CD4-positive, alpha-beta memory T cell (primary cell): ENCODE results near the gene C2orf49. TPM values are rescaled to one million over a fixed set of nuclear protein-coding genes. Genes with fewer than 3 reads are reported as not detected.
A peak's percentile ranks its signal among the peaks of the same experiment; 100 is the strongest.

Experiments
- CTCF ChIA-PET: fragments of 350-600 bp; sonication (Branson Sonifier 250); formaldehyde crosslinking; loops from one replicate; lab custom pipeline; 2021; ENCODE audit warnings: inconsistent platforms; ENCODE audit not compliant: partially characterized antibody; lab: Charles Lee
- POLR2A ChIA-PET: fragments of 350-600 bp; sonication (Branson Sonifier 250); formaldehyde crosslinking; loops from one replicate; lab custom pipeline; 2021; ENCODE audit not compliant: partially characterized antibody; lab: Charles Lee
- DNase-seq, 5 donors: peaks; one replicate each; pipeline versions ENCODE4 v3.0.0 to v3.0.0-alpha.2; 2020 to 2022; ENCODE audit warnings: mixed read lengths in 1 of 5
- H3K27ac ChIP-seq: one replicate; pipeline ENCODE4 v1.7.0; 2013; ENCODE audit warnings: low read depth, low read length
- H3K27me3 ChIP-seq: 2 replicates; pipeline ENCODE4 v1.7.0; 2013; ENCODE audit warnings: mild to moderate bottlenecking, low read length, moderate library complexity; ENCODE audit not compliant: insufficient read depth
- H3K36me3 ChIP-seq: 2 replicates; pipeline ENCODE4 v1.7.0; 2013; ENCODE audit warnings: mild to moderate bottlenecking, low read length, moderate library complexity; ENCODE audit not compliant: insufficient read depth
- H3K4me1 ChIP-seq: 2 replicates; pipeline ENCODE4 v1.7.0; 2013; ENCODE audit warnings: mild to moderate bottlenecking, low read length, moderate library complexity; ENCODE audit not compliant: insufficient read depth
- H3K4me3 ChIP-seq, 2 donors: one replicate each; pipeline ENCODE4 v1.7.0; 2013; ENCODE audit warnings: low read length in 2 of 2, mild to moderate bottlenecking in 1 of 2
- H3K9me3 ChIP-seq, 2 donors: one replicate each; pipeline ENCODE4 v1.7.0; 2013; ENCODE audit warnings: low read length in 2 of 2, control low read depth in 1 of 2; ENCODE audit not compliant: control insufficient read depth in 1 of 2
- H3K27ac Mint-ChIP-seq, 7 donors: one replicate each; pipeline ENCODE4 v1.8.0; 2020 to 2021; ENCODE audit warnings: mixed read lengths in 7 of 7, mild to moderate bottlenecking in 6 of 7, inconsistent platforms in 3 of 7, moderate library complexity in 3 of 7
- H3K27me3 Mint-ChIP-seq, 2 donors: one replicate each; pipeline ENCODE4 v1.8.0; 2020 to 2021; ENCODE audit warnings: mixed read lengths in 2 of 2
- H3K36me3 Mint-ChIP-seq, 2 donors: one replicate each; pipeline ENCODE4 v1.8.0; 2020 to 2021; ENCODE audit warnings: mixed read lengths in 2 of 2, inconsistent platforms in 1 of 2, mild to moderate bottlenecking in 1 of 2
- H3K4me1 Mint-ChIP-seq, 4 donors: one replicate each; pipeline ENCODE4 v1.8.0; 2020 to 2021; ENCODE audit warnings: mixed read lengths in 4 of 4, mild to moderate bottlenecking in 1 of 4
- H3K4me3 Mint-ChIP-seq, 8 donors: one replicate each; pipeline ENCODE4 v1.8.0; 2020 to 2021; ENCODE audit warnings: mixed read lengths in 8 of 8, mild to moderate bottlenecking in 7 of 8, moderate library complexity in 6 of 8, inconsistent platforms in 3 of 8
- H3K9me3 Mint-ChIP-seq, 8 donors: one replicate each; pipeline ENCODE4 v1.8.0; 2020 to 2021; ENCODE audit warnings: mixed read lengths in 8 of 8, mild to moderate bottlenecking in 5 of 8, inconsistent platforms in 3 of 8, moderate library complexity in 1 of 8
- intact Hi-C: fragments of 100-400 bp; cut with micrococcal nuclease; formaldehyde crosslinking; loops from one replicate; pipeline ENCODE4 v1.15.1; 2023
- polyA plus RNA-seq, 2 donors: library from polyadenylated mRNA; unstranded; fragments of 300-500 nt; fragmentation: Illumina TruSeq; gene quantifications; one replicate each; pipeline ENCODE4 v1.2.3, GENCODE V29; 2021
- total RNA-seq, 2 experiments: library from RNA; stranded (reverse); gene quantifications; one replicate each; pipeline ENCODE4 v1.2.3, GENCODE V29; 2021

The C2orf49 gene
- total and polyA plus RNA-seq, 4 experiments from 2014 or later = 8.7 to 29.9 (median 20.2) TPM

- ChIA-PET CTCF (interaction anchor here (1.0 to 1.2 kb wide), 2 partner anchors 14 to 97 kb away, joined by 3 read pairs; no protein-coding TSS in a partner anchor), POLR2A (no interaction called here)
- H3K27ac ChIP-seq = no peak overlapping the region
- H3K4me3 Mint-ChIP-seq = peak overlapping the region in 1 of 8 donors; percentile 8
- peak overlapping the region in 1 of 7 donors; percentile 62 for H3K27ac Mint-ChIP-seq
- no peaks in the 10 kb centered on the region for H3K27me3 ChIP-seq
- H3K4me3 ChIP-seq = no peak overlapping the region
- no peaks in the 10 kb centered on the region for H3K27me3 Mint-ChIP-seq
- peaks cover 33% of the 10 kb centered on the region for H3K4me1 ChIP-seq
- DNase-seq = no peak
- H3K4me1 Mint-ChIP-seq = peaks cover 24 to 50% (median 35%) of the 10 kb centered on the region in 4 donors
- peaks cover 6% of the 10 kb centered on the region for H3K36me3 ChIP-seq
- H3K36me3 Mint-ChIP-seq = peaks cover 6 to 26% of the 10 kb centered on the region in 2 donors
- intact Hi-C loops = loop anchor here (10.0 kb wide), 2 partner anchors 759 to 859 kb away; partner anchors contain the start of gene UXS1
- H3K9me3 ChIP-seq = no peaks in the 10 kb centered on the region
- no peaks in the 10 kb centered on the region for H3K9me3 Mint-ChIP-seq
Measured at GRCh38 chr2:105335469-105335868, 1.9 kb upstream of the C2orf49 start.

- intact Hi-C loops = loop anchor here (10.0 kb wide), 2 partner anchors 758 to 858 kb away; partner anchors contain the start of gene UXS1
- H3K4me3 Mint-ChIP-seq = peak overlapping the region; percentile 95 to 100 (median 99)
- ChIA-PET CTCF (no interaction called here), POLR2A (interaction anchor here (2.2 to 2.3 kb wide), 2 partner anchors 8 to 9 kb away, joined by 6 to 18 read pairs; no protein-coding TSS in a partner anchor)
- no peaks in the 10 kb centered on the region for H3K27me3 Mint-ChIP-seq
- H3K4me1 ChIP-seq = peaks cover 28% of the 10 kb centered on the region
- no peaks in the 10 kb centered on the region for H3K9me3 Mint-ChIP-seq
- peak overlapping the region; percentile 99 to 100 (median 100) for H3K27ac Mint-ChIP-seq
- peak overlapping the region; percentile 92 to 93 for H3K4me3 ChIP-seq
- H3K27ac ChIP-seq = peak overlapping the region; percentile 99
- H3K36me3 Mint-ChIP-seq = peaks cover 14 to 37% of the 10 kb centered on the region in 2 donors
- H3K36me3 ChIP-seq = peaks cover 17% of the 10 kb centered on the region
- peaks cover 22 to 46% (median 33%) of the 10 kb centered on the region in 4 donors for H3K4me1 Mint-ChIP-seq
- H3K9me3 ChIP-seq = no peaks in the 10 kb centered on the region
- H3K27me3 ChIP-seq = no peaks in the 10 kb centered on the region
- DNase-seq = no peak
Measured at GRCh38 chr2:105336786-105337121, 586 bp upstream of the C2orf49 start.

GRCh38 chr2:105338020-105338385 is 663 bp downstream of the C2orf49 start:
- ChIA-PET POLR2A (interaction anchor here (1.0 to 2.3 kb wide), 3 partner anchors 9 to 757 kb away, joined by 3 to 18 read pairs (median 6); no protein-coding TSS in a partner anchor), CTCF (interaction anchor here (0.6 to 1.2 kb wide), 2 partner anchors 172 to 183 kb away, joined by 3 read pairs; no protein-coding TSS in a partner anchor)
- H3K27me3 ChIP-seq = no peaks in the 10 kb centered on the region
- H3K27me3 Mint-ChIP-seq = no peaks in the 10 kb centered on the region
- H3K9me3 Mint-ChIP-seq = no peaks in the 10 kb centered on the region
- peaks cover 28% of the 10 kb centered on the region for H3K4me1 ChIP-seq
- peaks cover 22 to 46% (median 33%) of the 10 kb centered on the region in 4 donors for H3K4me1 Mint-ChIP-seq
- H3K27ac Mint-ChIP-seq = peak overlapping the region; percentile 99 to 100 (median 100)
- H3K4me3 ChIP-seq = peak overlapping the region; percentile 92 to 93
- H3K36me3 ChIP-seq = peaks cover 26% of the 10 kb centered on the region
- peak overlapping the region; percentile 95 to 100 (median 99) for H3K4me3 Mint-ChIP-seq
- intact Hi-C loops = loop anchor here (10.0 kb wide), 2 partner anchors 757 to 857 kb away; partner anchors contain the start of gene UXS1
- no peak for DNase-seq
- no peaks in the 10 kb centered on the region for H3K9me3 ChIP-seq
- H3K36me3 Mint-ChIP-seq = peaks cover 22 to 46% of the 10 kb centered on the region in 2 donors
- peak overlapping the region; percentile 99 for H3K27ac ChIP-seq

GRCh38 chr2:105339414-105339813 is 2.1 kb downstream of the C2orf49 start:
- H3K9me3 ChIP-seq = no peaks in the 10 kb centered on the region
- Mint-ChIP-seq H3K4me1 (peaks cover 22 to 46% (median 33%) of the 10 kb centered on the region in 4 donors), H3K27me3 (no peaks in the 10 kb centered on the region), H3K36me3 (peaks cover 22 to 52% of the 10 kb centered on the region in 2 donors), H3K27ac (peak overlapping the region in 6 of 7 donors; percentile 6 to 100 (median 82)), H3K9me3 (no peaks in the 10 kb centered on the region), H3K4me3 (peak overlapping the region in 6 of 8 donors; percentile 14 to 61 (median 40))
- intact Hi-C loops = loop anchor here (10.0 kb wide), 2 partner anchors 755 to 855 kb away; partner anchors contain the start of gene UXS1
- H3K27me3 ChIP-seq = no peaks in the 10 kb centered on the region
- CTCF ChIA-PET = interaction anchor here (3.7 kb wide), 1 partner anchor 10 kb away, joined by 17 read pairs; the partner anchor contains the start of gene TGFBRAP1
- H3K4me3 ChIP-seq = no peak overlapping the region
- no peak overlapping the region for H3K27ac ChIP-seq
- peaks cover 28% of the 10 kb centered on the region for H3K4me1 ChIP-seq
- POLR2A ChIA-PET = interaction anchor here (1.0 kb wide), 1 partner anchor 518 kb away, joined by 4 read pairs; no protein-coding TSS in a partner anchor
- no peak for DNase-seq
- peaks cover 35% of the 10 kb centered on the region for H3K36me3 ChIP-seq

GRCh38 chr2:105344704-105345345 is 7.5 kb downstream of the C2orf49 start:
- intact Hi-C loops = loop anchor here (1.0 kb wide), 1 partner anchor 176 kb away; no protein-coding TSS in a partner anchor
- H3K27me3 Mint-ChIP-seq = no peaks in the 10 kb centered on the region
- ChIA-PET POLR2A (no interaction called here), CTCF (interaction anchor here (0.7 to 2.1 kb wide), 6 partner anchors 12 to 1198 kb away, joined by 3 to 6 read pairs (median 3); no protein-coding TSS in a partner anchor)
- H3K4me1 Mint-ChIP-seq = peaks cover 5 to 9% (median 7%) of the 10 kb centered on the region in 4 donors
- H3K4me3 Mint-ChIP-seq = no peak overlapping the region
- peak overlapping the region in 1 of 7 donors; percentile 22 for H3K27ac Mint-ChIP-seq
- no peak overlapping the region for H3K27ac ChIP-seq
- H3K9me3 Mint-ChIP-seq = no peaks in the 10 kb centered on the region
- H3K9me3 ChIP-seq = no peaks in the 10 kb centered on the region
- H3K36me3 Mint-ChIP-seq = peaks cover 50 to 76% of the 10 kb centered on the region in 2 donors
- H3K4me3 ChIP-seq = no peak overlapping the region
- H3K4me1 ChIP-seq = no peaks in the 10 kb centered on the region
- peaks cover 68% of the 10 kb centered on the region for H3K36me3 ChIP-seq
- H3K27me3 ChIP-seq = no peaks in the 10 kb centered on the region
- peak in 3 of 5 donors; percentile 20 to 29 (median 26) for DNase-seq

- peak overlapping the region in 1 of 7 donors; percentile 82 for H3K27ac Mint-ChIP-seq
- CTCF ChIA-PET = no interaction called here
- no peak overlapping the region for H3K4me3 Mint-ChIP-seq
- intact Hi-C loops = no loop called here
- peaks cover 0 to 29% (median 17%) of the 10 kb centered on the region in 8 donors for H3K9me3 Mint-ChIP-seq
- no peak for DNase-seq
- H3K27me3 ChIP-seq = no peaks in the 10 kb centered on the region
- H3K4me3 ChIP-seq = no peak overlapping the region
- peaks cover 0 to 8% of the 10 kb centered on the region in 2 donors for H3K9me3 ChIP-seq
- peaks cover 56 to 63% of the 10 kb centered on the region in 2 donors for H3K36me3 Mint-ChIP-seq
- peaks cover 21% of the 10 kb centered on the region for H3K36me3 ChIP-seq
- no peak overlapping the region for H3K27ac ChIP-seq
- H3K4me1 Mint-ChIP-seq = peaks cover 15 to 21% (median 17%) of the 10 kb centered on the region in 4 donors
- H3K4me1 ChIP-seq = peaks cover 12% of the 10 kb centered on the region
- H3K27me3 Mint-ChIP-seq = no peaks in the 10 kb centered on the region
- POLR2A ChIA-PET = no interaction called here
Measured at GRCh38 chr2:105357122-105357521, 19.8 kb downstream of the C2orf49 start.

- no peaks in the 10 kb centered on the region for H3K27me3 Mint-ChIP-seq
- Histone ChIP-seq H3K36me3 (peaks cover 21% of the 10 kb centered on the region), H3K9me3 (peaks cover 0 to 8% of the 10 kb centered on the region in 2 donors), H3K27me3 (no peaks in the 10 kb centered on the region), H3K4me1 (peaks cover 12% of the 10 kb centered on the region), H3K4me3 (no peak overlapping the region), H3K27ac (no peak overlapping the region)
- intact Hi-C loops = no loop called here
- ChIA-PET POLR2A (no interaction called here), CTCF (no interaction called here)
- H3K27ac Mint-ChIP-seq = no peak overlapping the region
- peaks cover 46 to 52% of the 10 kb centered on the region in 2 donors for H3K36me3 Mint-ChIP-seq
- peaks cover 0 to 29% (median 17%) of the 10 kb centered on the region in 8 donors for H3K9me3 Mint-ChIP-seq
- H3K4me3 Mint-ChIP-seq = no peak overlapping the region
- peaks cover 16 to 27% (median 22%) of the 10 kb centered on the region in 4 donors for H3K4me1 Mint-ChIP-seq
- DNase-seq = no peak
Measured at GRCh38 chr2:105358593-105358992, 21.3 kb downstream of the C2orf49 start.
